ENCODE results near the gene NCF4.

GRCh38 chr22:36855478-36855877 is 5.3 kb upstream of the NCF4 start:
- no peak for TF ChIP-seq POLR2A (IDR thresholded peaks at IDR 0.05; ENCODE audit: low read length)
- TF ChIP-seq GATA1 (IDR thresholded peaks at IDR 0.05; ENCODE audit: low read depth, low read length) = no peak
